EL (cell line): ENCODE results near the gene AUTS2.

ENCODE experiments used
- DNase-seq: peaks from one replicate; pipeline ENCODE4 v3.0.0-alpha.2; 2016

Gene AUTS2

DNA sequence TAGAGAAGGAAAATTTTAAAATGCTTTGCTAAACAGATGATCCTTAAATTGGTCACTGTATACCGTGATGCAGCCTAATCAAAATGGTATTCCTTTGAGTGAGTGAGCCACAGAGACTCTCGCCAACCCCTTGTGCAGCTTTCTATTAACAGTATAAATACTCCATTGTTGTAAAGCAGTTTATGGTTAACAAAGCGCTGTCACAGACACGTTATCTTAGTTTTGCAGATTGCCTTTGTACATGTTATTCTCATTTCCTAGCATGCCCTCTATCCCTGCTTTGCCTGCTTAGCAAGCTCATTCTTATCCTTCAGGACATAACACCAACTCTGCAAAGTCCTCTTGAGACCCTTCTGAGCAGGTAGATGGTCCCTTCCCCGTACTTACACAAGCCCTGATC lies 694.4 kb downstream of the AUTS2 start:
- DNase-seq, result no peak

DNA sequence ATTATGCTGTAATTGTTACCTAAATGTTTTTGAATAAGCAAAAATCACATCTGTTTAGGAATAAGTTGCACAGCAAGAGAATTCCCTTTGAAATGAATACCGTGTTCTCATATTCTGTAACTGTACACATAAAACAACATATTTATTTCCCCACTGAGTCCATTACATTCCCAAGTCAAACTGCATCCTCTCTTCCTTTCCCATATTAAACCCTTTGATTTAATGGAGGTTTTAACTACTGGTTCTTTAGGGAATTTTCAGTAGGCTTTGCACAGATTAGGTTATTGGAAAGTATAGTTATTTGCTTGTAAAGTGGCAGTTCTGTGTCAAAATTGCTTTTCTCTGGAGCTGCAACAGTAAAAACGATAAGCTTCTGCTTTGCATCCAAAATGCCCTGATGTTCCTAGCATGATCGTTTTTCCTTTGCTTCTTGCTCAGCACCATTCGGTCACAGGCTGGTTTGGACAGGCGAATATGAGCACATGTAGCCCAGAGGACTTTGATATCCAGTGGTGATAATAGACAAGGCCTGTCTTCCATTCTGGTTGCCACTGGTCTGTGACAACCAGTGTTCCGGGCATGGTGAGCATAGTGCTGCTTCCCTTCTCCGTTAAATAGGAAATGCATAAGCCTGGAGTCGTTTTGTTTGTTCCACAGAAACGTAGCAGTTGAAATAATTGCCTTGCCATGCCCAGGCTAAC lies 696.1 kb downstream of the AUTS2 start:
- no peak for DNase-seq

DNA sequence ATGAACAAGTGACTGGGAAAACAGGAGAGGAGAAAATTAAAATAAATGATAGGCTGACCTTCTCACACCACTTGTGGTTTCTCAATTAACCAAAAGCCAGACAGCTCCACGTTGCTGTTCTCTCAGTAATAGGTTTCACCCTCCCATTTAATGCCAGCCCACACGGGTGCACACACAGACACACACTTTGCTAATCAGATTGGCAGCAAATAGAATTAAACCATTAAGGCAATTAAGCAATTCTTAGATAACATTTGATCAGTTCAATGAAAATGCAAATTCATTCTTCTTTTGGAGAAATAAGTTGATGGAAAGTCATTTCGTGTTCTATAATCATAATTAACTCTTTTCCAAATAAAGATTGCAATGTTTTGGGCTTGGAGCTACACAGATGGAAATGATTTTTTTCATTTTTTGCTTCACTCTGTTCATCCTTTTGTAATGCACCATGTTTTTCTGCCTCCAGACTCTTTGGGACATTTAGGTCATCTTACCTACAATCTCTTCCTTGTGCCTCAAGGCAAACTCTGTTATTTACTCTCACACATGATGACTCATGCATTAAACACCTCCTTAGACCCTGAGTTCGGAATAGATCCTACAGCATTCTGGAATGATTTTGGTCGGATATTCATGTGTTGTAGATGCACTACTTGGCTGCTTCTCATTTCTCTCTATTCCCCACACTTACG lies 700.7 kb downstream of the AUTS2 start:
- no peak for DNase-seq

DNA sequence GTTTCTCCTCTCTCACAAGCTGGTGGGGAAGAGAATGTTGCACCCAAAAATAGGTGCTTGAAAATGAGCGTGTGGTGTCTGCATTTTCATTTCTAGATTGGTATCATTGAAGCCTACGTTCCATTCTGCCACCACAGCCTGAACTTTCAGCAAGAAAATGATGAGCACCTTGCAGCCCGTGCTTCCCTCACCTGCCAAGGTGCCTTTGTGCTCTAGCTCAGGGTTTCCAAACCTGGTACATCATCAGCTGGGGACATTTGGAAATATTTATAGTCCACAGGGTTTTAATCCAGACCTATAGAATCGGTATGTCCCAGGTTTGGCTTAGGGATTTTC lies 701.2 kb downstream of the AUTS2 start:
- DNase-seq, result no peak

DNA sequence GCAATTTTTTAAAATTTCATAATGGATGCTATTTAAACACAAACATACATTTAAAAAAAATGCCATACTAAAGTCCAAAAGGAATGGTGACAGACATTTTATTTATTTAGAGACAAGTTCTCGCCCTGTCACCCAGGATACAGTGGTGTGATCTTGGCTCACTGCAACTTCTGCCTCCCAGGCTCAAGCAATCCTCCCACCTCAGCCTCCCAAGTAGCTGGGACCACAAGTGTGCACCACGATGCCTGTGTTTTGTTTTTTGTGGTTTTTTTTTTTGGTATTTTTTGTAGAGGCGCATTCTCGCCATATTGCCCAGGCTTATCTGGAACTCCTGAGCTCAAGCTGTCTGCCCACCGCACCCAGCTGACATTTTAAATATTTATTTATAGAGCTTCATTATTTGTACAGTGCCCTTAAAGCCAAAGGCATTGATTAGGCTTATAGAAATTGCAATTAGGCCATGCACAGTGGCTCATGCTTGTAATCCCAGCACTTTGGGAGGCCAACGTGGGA lies 703.5 kb downstream of the AUTS2 start:
- DNase-seq, result no peak

DNA sequence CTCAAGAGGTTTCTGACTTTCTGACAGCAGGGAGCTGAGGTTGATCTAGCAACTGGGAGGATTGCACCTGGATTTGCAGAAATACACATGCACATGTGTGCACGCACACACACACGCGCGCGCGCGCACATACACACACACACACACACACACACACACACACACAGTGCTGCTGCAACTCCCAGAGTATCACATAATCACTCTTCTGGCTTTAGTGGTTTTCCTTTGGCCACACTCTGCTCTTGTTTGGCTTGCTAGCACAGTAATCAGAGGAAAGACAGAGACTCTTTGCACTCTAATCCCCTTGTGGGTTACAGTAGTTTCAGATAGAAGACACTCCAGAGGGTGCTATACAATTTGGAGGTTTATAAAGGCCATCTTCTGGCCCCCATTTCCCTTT lies 705.0 kb downstream of the AUTS2 start:
- DNase-seq, result no peak

DNA sequence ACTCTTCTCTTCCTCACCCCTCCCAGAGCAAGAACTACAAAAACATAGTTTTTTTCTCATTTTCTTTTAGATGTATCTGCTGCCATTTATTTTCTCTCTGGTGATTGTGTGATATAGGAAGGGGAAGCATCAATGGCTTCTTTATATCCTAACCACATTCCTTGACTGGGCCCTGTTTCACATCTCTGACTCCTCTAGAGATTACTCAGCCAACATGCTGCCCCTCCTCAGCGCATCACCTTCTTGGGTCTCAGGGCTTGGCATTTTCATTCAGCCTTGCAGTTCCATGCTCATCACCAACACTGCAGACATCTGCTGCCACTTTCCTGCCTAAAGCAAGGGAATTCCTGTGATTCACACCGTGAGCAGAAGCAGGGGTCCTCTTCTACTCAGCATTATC lies 705.5 kb downstream of the AUTS2 start:
- no peak for DNase-seq

DNA sequence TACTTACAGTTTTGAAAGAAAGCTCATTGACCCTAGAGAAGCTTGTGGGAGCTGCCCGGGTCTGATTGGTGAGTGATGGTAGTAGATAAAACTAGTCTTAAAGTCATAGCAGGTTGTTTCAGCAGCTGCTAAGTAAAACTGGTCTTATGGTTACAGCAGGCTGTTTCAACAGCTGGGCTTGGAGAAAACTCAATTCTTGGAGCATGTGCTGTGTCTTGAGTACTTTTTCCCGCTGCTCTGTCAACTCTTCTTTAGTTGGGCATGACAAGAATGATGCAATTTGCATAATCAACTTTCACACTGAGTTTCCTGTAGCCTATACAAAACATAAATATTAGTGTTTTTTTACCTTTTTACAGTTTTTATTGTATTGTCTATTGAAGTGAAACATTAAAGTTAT lies 707.9 kb downstream of the AUTS2 start:
- DNase-seq, result no peak

DNA sequence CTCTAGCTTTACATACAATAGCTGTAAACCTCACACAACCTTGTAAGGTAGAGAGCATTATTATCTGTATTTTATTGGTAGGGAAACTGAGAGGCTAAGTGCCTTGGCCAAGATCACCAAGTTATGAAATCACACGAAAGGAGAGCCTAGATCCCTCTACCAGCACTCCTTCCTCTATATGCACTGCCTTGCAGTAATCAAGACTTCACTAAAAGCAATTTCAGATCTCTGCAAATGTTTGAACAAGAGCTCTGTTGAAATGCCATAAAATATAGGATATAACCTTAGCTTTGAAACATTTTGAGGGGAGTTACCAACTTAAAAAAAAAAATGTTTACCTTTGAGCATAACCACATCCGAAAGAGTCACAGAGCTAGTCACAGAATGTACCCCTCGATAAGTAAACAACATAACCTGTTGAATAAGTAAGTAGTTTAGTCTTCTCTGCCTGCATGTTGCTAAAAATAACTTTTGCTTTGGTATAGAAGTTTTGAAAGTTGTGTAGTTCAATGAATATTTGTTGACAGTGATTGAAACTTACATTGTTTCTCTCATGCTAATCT lies 709.4 kb downstream of the AUTS2 start:
- DNase-seq, result no peak

DNA sequence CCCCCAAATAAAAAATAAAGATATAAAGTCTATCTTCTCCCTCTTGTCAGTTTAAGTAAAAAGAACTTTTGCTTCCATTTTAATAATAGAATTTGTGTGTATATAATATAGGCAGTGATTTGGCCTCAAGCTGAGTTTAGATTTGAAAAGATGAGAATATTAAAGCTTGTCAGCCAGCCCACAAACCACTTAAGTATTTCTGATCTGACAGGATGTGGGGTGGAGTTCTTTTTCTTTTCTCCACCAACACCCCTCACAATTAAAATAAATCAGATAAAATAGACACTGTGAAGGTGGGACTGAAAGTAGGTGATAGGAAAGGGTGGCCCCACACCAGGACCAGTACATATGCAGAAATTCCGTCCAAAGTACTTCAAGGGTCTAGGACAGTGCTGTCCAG lies 714.1 kb downstream of the AUTS2 start:
- DNase-seq, result no peak

DNA sequence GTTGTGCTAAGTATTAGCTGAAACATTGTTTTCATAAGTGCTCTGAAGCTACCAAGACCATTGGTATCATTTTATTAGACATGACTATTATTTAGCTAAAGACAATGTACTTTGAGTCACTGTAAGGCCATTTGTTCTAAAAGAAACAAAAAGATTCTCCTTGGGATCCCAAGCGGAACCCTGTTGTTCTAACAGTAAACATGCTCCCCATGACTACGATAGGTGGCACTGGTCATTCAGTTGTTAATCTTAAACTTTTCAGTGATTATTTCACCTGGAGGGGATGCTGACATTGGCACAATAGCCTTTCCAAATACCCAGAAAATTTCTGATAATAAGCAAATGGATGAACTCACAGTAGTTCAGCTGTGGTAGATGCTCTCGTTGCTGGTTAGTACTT lies 715.0 kb downstream of the AUTS2 start:
- no peak for DNase-seq

DNA sequence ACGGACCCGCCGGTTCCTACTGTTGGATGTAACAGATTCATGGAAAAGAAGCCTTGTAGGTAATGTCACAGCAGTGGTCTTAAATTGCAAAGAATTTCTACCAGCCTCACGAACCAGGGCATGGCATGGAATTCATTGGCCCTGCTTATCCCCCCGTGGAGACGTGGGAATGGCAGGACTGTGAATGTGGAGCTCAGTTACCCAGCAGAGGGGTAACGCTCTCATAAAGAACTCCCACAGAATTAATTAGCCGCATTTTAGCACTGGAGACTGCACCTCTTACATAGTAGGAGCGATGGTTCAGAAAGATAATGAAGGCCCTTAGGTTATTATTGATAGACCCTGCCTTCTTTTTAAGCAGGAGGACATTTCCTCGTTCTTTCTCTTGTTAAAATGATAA lies 715.4 kb downstream of the AUTS2 start:
- no peak for DNase-seq

DNA sequence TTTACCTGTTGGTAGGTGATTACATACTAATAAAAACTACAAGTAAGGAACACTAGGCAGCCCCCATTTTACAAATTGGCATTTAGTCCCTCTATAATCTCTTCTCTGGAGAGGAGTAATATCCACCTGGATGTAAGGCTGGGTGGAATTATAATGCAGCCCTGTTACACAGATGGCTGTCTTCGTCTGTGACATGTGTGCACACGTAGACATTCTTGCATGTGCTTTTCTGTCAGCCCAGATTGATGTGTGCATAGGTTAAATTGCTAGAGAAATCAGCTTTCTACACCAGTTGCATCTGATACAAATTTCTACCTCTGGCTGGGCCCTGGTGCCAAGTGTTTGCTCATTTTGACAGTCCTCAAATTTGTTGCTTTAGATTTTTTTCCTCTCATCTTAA lies 715.9 kb downstream of the AUTS2 start:
- no peak for DNase-seq

DNA sequence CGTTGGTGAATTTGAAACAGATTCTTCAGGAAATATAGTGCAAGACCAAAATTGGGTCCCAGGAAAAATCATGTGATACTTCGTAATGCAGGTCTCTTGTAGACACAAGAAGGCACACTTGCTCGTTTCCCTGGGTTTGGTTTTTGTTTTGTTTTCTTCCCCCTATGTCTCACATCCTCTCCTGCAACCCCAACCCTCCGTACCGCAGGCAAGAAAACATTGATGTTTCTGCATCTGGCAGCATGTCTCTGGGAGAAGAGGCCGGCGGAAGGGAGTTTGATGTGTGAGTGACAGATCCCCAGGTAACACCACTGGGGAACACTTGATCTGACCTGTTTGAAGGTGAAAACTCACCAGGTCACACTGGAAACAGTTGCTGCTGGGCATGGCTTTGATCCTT lies 718.5 kb downstream of the AUTS2 start:
- DNase-seq, result no peak

DNA sequence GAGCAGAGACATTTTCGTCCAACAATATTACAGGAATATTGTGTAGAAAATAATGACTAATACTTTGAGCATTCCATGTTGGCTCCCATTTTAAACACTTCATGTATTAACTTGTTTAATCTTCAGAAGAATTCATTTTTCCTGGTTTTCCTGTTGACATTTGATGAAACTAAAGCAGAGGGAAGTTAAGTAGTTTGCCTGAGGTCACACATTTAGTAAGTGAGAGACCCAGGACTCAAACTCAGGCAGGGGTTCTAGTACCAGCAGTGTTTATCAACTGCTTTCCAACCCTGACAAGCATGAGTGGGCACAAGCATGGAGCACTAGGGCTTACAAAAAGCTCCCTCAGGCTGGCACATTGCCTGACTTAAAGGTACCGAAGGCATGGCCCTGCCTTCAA lies 719.1 kb downstream of the AUTS2 start:
- DNase-seq, result no peak

DNA sequence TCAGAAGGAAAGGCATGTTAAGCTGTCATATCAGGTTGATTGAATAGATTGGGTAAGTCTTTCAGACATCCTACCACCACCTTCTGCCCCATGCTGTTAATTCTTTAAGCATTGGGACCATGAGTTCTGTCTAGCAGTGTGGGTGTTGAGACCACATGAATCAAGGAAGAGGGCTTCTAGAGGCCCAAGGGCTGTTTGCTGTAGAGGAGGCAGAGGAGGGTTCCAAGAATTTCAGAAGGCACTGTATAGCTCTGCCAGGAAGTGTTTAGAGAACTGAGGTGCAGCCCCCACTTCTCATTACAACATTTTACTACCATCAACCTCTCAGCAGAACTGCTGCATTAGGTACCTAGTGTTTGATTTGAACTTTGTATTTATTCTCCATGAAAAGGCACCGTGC lies 720.2 kb downstream of the AUTS2 start:
- no peak for DNase-seq

DNA sequence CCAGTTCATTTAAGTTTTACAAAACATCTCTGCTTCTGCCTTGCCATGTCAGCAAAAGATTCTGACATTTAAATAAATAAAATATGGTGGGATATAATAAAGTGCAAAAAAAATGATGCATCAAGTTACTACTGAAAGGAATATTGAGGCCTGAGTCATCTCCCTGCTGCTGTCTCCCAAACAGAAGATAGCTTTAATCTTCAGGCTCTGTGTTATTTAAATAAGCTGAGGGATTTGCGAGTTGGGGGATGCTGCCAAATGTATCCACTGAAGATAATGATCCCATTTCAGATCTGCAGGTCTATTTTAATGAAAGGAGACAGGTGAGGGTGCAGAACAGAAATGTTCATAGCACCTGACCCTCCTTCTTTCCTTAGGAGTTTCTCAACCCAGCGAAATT lies 720.8 kb downstream of the AUTS2 start:
- DNase-seq, result no peak

DNA sequence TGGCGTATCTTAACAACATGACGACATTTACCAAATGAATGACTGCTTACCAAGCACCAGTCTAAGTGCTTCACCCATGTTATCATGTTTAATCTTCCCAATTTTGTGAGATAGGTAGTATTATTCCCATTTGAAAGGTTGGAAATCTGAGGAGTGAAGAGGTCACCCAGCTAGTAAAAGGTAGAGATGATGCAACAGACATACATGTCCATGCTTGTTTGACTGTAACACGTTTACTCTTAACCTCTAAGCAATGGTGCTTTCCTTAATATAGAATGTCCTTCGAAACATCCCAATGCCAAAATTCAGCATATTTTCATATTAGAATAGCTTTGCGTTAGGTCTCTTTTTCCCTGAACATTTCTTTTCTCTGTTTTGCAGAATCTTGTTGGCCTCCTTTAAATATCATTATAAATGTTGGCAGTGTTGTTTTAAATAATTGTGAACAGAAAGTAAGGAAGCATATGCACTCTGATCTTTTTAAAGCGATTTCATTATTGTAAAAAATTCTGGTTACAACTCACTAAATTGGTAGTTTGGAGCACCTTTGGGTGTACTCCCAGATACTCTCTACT lies 722.8 kb downstream of the AUTS2 start:
- DNase-seq, result no peak

DNA sequence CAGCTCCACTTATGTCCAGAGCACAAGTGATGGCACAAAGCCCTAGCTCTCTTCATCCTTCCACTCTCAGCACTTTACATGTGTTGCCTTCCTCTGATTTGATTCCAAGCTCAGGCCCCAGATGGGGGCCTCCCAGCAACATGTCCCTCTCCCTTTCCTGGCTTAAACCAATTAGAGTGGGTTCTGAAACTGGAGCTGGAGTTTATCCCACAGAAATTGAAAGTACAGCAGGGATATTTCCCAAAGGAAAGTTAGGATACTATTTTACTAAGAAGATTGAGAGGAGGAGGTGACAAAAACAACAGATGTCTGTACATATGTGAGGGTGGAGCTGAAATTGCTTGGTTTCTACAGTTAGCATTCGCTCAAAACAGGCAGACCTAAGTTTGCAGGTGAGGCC lies 724.6 kb downstream of the AUTS2 start:
- no peak for DNase-seq

DNA sequence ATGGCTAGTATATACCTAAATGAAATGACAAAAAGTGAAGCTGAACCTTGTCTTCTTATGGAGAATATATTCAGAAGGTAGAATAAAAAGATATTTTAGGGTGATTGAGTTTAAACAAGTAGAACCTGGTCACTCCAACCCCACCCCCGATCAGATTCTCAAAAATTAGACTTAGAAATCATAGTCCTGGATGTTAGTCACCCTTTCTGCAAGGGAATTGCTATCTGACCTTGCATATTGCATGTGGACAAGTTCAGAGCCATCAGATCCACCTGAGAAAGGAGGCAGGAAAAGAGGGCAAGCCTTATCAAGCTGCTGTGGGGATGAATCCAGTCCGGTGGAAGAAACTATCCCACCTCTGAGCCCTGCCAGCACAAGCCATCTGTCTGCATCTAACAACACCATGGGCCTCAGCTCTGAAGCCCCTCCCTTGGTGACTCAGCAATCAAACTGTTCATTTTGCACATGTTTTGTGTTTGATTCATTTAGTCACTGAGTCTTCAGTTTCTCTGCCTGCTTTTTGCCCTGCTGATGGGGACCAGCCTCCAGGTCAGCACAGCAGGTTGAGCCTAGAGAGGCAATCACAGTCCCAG lies 727.3 kb downstream of the AUTS2 start:
- DNase-seq, result no peak

DNA sequence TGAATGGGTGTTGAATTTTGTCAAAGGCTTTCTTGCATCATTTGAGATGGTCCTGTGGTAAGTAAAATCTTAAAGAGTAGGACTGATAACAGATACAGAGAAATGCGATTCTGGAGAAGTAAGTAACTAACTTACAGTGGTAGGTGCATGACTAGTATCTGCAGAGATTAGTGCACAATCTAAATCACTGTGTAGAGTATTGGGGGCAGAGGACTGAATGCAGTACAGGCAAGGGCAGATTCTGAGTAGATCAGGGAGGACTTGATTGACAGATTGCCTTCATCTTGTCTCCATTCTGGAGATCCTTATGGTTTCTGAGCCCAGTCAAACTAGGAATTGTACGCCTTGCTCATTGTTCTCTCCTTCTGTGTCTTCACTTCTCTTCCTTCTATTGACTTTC lies 736.0 kb downstream of the AUTS2 start:
- DNase-seq, result no peak

DNA sequence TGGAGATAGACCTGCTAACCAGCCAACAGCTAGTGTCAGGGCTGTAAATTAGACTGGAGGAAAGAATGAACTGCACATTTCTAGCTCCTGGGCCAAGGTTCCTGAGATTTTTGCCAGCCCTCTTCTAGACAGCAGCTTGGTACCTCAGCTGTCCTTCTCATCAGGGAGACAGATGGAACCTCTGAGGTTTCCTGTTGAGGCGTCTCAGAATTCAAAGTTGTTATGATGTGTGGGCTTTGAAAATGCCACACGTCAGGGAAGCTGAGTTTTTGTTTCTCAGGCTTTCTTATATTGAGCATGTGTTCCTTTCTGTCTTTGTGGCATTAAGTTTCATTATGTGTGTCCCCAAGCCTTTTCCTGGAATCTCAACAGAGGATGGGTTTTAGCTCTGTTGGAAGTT lies 736.6 kb downstream of the AUTS2 start:
- DNase-seq, result no peak

DNA sequence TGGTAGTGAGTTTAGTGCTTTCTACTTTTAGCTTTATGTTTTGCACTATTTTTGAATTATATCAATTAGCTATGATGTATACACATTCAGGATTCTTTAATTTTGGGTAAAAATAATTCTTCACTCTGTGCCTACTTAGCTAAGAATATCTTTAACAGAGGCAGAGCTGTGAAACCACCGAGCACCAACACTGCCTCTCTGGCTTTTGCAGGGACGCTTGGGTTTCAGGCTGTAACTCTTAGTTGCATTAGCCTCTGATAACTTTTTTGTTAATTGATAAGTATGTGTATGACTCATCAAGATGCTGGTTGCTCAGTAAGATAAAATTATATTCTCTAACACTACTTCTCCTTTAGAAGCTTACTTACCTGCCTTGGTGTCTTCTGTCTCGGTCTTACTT lies 738.3 kb downstream of the AUTS2 start:
- no peak for DNase-seq

DNA sequence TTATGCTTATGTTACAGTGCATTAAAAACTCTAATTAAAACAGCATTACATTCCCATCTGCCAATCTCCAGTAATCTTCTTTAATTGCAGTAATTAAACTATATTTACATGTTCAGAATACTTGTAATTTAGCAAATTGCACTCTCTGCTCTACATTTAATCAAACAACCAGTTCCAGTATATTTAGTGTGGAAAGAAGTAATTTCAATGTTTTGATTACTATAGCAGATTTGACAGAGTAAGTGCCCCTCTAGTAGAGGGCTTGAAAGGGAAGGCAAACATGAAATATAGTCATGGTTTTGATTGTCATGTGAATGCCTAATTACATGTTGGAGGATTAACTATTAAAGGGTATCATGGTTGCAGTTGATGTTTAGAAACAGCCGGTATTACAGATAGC lies 739.7 kb downstream of the AUTS2 start:
- no peak for DNase-seq
